ENCODE data around the gene GNG7.

- TF ChIP-seq CTCF (IDR thresholded peaks at IDR 0.05; ENCODE audit: low read length) (no peak), EZH2 (optimal IDR thresholded peaks at IDR 0.05; ENCODE audit: low read depth, low read length) (no peak)
These were observed 178.7 kb downstream of the GNG7 start for GRCh38 chr19:2523630-2524311.

All from MM.1S (cell line).